Measurements from ENCODE around the gene PNLIPRP2. TPM values are rescaled to one million over a fixed set of nuclear protein-coding genes. Genes with fewer than 3 reads are reported as not detected.

PNLIPRP2 gene
- total RNA-seq, 2 donors from 2014 or later: not detected

DNA sequence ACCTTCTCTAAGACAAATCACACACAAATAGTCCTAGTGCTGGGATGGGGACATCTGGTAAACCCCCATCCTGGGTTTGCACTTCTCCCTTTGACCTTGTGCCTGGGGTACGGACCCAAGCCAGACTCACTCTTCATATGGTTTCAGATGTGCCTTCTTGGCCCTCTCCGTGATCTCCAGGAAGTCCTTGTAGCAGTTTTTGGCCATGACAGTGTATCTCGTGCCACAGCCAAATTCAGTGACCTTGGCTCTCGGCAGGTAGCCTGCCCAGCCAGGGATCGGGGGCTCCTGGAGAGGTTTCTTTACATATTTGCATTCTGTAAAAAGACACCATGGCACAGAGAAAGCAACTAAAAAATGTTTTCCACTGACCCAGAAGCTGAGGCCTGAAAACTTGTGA lies 43.9 kb downstream of the PNLIPRP2 start:
- peaks cover 0 to 3% of the 10 kb centered on the region in 2 donors for H3K9me3 Mint-ChIP-seq
- ATAC-seq (no peak), DNase-seq (ENCODE audit: low spot score in 2 of 2) (no peak)
- H3K36me3 Mint-ChIP-seq: peaks cover 0 to 6% of the 10 kb centered on the region in 2 donors
- no peak overlapping the region for H3K27ac Mint-ChIP-seq

DNA sequence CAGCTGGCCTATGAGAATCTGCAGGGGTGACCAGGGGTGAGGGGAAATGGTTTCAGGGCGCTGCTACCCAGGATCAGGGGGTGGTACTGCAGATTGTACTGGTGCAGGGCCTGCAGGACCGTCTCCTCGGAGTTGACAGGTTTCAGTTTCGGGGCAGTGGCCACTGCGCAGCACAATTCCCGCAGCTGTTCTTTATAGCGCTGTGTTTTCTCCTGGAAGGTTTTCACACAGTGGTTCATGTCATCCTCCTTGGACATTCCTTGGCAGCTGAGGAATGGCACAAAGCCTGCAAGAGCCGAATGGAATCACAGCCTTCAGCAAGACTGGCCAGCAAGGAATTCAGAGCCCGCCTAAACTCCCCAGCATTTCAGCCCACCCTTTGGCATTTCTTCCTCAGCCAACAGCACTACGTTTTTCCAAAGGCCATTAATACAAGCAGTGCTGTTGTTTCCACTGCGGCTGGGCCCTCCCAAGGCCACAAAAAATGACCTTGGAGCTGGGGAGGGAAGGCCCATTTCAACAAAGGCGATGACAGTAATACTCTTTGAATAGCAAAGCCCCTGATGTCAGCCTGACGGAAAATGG lies 44.9 kb downstream of the PNLIPRP2 start:
- no peak for DNase-seq (ENCODE audit: low spot score in 2 of 2)
- no peak for ATAC-seq
- peaks cover 0 to 9% of the 10 kb centered on the region in 2 donors for H3K36me3 Mint-ChIP-seq
- H3K27ac Mint-ChIP-seq: no peak overlapping the region
- peaks cover 0 to 3% of the 10 kb centered on the region in 2 donors for H3K9me3 Mint-ChIP-seq

DNA sequence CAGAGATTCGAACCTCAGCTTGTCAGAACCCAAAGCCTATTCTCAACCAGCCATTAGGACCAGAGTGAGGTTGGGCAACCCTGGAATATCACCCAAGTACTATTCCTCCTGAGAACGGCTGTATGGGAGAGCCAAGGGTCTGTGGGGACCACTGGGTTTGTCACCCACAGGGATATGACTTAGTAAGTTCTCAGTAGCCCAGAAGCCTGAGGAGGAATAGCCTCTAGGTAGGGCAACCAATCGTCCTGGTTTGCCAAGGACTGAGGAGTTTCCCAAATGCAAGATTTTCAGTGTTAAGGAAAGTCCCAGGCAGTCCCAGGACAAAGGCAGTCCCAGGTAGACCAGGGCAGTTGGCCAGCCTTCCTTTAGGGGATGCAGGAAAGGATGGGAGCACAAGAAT lies 46.7 kb downstream of the PNLIPRP2 start:
- Mint-ChIP-seq H3K9me3 (peaks cover 0 to 3% of the 10 kb centered on the region in 2 donors), H3K36me3 (peaks cover 0 to 11% of the 10 kb centered on the region in 2 donors), H3K27ac (no peak overlapping the region)
- DNase-seq (ENCODE audit: low spot score in 2 of 2) (no peak), ATAC-seq (no peak)

DNA sequence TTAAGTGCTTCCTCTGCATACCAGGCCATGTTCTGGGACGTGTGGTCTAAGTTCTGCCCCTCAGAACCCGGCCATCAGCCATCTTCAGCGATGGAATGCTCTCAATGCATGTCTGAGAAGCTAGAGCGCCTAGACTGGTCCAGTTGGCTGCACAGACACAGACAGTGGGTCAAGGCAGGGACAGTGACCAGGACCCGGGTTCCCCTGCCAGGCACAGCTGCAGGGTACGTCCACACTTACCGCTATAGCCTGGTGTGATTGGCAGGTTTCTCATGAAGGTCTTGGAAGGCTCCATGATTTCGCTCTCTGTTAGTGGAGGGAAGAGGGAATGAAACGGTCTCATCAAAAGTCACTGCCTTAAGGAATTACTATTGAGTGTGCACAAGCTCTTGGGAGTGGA lies 47.3 kb downstream of the PNLIPRP2 start:
- Mint-ChIP-seq H3K27ac (no peak overlapping the region), H3K9me3 (peaks cover 0 to 3% of the 10 kb centered on the region in 2 donors), H3K36me3 (peaks cover 0 to 11% of the 10 kb centered on the region in 2 donors)
- no peak for ATAC-seq
- DNase-seq (ENCODE audit: low spot score in 2 of 2): no peak

DNA sequence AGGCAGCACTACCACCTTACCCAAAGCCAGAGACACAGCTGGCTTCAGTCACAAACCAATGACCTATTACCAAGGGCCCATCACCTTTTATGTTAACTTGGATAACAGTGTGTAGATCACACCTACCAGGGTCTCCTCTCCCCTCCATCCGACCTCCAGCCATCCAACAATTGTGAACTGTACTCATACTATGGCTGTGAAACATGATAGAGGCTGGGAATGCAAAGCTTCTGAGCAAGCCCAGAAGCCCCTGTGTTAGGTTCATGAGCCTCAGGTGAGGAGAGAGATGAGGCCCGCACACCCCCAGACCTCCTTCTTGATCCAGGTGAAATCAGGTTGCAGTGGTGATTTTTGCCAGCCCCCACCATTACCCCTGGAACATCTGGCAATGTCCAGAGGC lies 47.7 kb downstream of the PNLIPRP2 start:
- no peak overlapping the region for H3K27ac Mint-ChIP-seq
- no peak for ATAC-seq
- DNase-seq (ENCODE audit: low spot score in 2 of 2): no peak
- peaks cover 0 to 11% of the 10 kb centered on the region in 2 donors for H3K36me3 Mint-ChIP-seq
- peaks cover 0 to 3% of the 10 kb centered on the region in 2 donors for H3K9me3 Mint-ChIP-seq

DNA sequence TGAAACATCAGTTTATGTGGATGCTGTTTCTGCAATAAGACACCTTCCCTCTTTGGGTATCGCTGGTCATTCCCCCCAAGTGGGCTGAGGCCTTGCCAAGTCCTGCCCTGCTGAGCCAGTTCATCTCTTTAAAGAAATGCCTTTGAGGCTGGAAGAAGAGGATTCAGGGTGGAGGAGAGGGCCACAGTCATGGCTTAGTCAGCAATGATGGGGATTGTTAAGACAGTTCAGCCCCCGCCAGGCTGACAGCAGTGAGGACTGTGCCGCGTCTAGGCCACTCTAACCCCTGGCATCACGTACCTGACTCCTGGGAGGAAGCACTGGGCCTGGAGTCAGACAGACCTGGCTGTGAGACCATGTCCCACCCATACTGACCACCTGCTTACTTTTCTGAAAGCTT lies 48.3 kb downstream of the PNLIPRP2 start:
- no peak overlapping the region for H3K27ac Mint-ChIP-seq
- peaks cover 0 to 3% of the 10 kb centered on the region in 2 donors for H3K9me3 Mint-ChIP-seq
- no peak for DNase-seq (ENCODE audit: low spot score in 2 of 2)
- H3K36me3 Mint-ChIP-seq: peaks cover 0 to 11% of the 10 kb centered on the region in 2 donors
- ATAC-seq: no peak

DNA sequence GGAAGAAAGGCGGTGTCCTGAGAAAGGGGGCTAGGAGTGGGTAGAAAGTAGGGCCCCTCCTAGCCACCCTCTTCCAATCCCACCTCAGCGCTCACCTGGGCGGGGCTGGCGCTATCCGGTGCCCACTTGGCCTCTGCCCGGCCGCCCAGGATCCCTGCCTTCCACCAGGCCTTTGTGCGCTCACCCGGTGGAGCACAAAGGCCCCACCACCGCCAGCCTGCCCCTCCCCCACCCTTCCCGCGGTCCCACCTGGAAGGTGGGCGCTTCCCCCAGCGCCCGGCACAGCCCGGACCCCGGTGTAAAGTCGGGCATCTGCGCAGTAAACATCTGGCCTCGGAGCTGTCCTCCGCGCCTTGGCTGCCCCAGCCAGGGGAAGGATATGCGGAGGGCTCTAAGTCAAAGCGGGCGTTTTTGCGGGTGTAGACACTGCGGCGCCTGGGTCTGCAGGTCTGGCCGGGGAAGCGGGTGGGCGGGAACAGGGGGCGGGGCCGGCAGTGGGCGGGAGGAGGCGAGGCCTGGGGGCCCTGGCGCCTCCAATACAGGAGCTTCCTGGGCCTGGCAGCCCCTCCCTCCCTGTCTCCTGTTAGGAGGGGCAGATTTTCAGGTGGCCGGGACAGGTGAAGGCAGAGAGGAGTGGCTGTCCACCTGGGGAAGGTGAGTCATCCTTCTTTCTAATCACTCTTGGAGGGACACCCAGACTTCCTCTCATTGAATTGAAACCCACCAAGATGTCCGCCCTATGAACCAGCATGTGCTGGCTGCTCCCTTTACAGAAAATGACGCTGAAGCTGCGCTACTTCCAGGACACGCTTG lies 49.3 kb downstream of the PNLIPRP2 start:
- Mint-ChIP-seq H3K27ac (no peak overlapping the region), H3K9me3 (peaks cover 0 to 3% of the 10 kb centered on the region in 2 donors), H3K36me3 (peaks cover 0 to 11% of the 10 kb centered on the region in 2 donors)
- no peak for DNase-seq (ENCODE audit: low spot score in 2 of 2)
- ATAC-seq: no peak

DNA sequence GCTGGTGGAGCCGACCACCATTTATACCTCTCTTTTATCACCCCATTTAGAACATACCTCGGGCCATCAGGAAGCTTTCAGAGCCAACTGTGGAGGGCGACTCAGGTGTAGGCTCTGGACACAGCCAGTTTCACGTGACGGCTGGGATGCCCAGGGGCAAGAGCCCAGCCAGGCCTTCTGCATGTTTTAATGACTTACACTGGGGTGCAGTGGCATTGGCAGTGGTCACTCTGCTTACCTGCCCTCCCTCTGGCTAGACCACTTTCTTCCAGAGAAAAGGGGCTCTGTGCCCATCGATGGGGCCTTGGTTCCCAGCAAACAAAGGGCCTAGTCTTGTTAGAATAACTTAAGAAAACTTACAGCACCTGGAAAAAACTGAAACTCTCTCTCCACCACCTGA lies 50.0 kb downstream of the PNLIPRP2 start:
- ATAC-seq: no peak
- H3K9me3 Mint-ChIP-seq: peaks cover 0 to 3% of the 10 kb centered on the region in 2 donors
- H3K27ac Mint-ChIP-seq: no peak overlapping the region
- DNase-seq (ENCODE audit: low spot score in 2 of 2): no peak
- peaks cover 0 to 11% of the 10 kb centered on the region in 2 donors for H3K36me3 Mint-ChIP-seq

DNA sequence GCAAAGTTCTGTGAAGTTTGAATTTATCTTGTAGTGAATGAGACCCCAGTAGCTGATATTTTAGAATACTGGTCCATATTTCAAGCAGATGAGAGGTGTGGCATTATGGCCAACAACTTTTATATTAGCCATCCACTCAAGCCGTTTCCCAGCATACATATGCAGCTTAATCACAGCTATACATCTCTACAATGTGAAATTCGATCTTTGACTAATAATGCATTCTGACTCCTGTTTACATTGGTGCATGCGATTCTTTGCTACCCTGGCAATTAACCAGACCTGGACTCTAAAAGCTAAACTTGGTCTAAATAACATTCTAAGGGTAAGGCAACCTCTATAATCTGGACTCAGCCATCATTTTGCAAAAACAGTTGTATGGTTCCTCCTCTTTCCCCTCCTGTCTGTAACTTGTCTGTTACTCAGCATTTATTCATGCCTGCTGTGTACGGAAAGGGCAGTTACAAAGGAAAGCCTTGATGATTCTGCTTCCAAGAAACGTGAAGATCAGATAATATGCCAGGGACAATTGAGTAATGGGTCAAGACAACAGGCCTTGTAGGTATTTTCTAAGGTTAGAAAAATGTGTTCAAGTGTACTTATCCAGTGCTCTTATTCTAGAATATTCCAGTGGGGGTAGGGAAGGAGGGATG lies 50.6 kb downstream of the PNLIPRP2 start:
- DNase-seq (ENCODE audit: low spot score in 2 of 2) (no peak), ATAC-seq (no peak)
- peaks cover 0 to 11% of the 10 kb centered on the region in 2 donors for H3K36me3 Mint-ChIP-seq
- no peak overlapping the region for H3K27ac Mint-ChIP-seq
- H3K9me3 Mint-ChIP-seq: peaks cover 0 to 3% of the 10 kb centered on the region in 2 donors

DNA sequence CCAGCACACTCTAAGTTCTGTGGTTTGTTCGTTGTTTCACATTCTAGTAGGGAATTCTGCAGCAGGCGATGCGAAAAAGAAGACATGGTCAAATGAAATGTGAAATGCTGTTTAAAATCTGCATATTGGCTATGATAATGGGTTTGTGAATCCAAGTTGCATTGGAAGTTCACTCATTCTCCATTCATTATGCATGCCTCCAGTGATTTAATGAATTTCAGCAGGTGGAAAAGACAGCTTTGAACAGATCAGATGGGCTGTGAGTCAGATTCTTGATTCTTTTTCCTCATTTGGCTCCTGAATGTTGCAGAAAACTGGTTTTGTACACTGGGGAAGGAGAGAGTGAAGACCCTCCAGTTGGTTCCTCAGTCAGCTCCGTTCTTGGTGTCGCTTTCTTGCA lies 52.1 kb downstream of the PNLIPRP2 start:
- Mint-ChIP-seq H3K27ac (no peak overlapping the region), H3K36me3 (peaks cover 0 to 5% of the 10 kb centered on the region in 2 donors), H3K9me3 (no peaks in the 10 kb centered on the region)
- ATAC-seq (no peak), DNase-seq (ENCODE audit: low spot score in 2 of 2) (no peak)

DNA sequence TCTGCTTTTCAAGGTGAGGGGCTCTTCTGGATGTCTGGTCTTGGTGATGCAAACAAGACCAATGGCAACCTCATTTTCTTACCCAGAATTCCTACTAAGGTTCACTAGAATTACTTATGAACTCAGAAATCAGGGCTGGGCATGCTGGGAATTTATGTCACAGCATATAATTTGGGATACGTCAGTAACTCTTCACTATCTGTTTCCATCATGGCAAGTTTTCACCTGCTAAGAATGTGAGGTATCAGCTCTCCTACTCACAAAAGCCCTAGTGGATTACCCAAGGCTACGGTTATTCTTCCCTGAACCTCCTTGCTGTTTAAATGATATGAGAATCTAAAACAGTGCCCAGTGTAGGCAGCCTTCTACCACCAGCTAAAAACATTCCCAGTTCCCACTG lies 53.1 kb downstream of the PNLIPRP2 start:
- DNase-seq (ENCODE audit: low spot score in 2 of 2): no peak
- no peak for ATAC-seq
- H3K9me3 Mint-ChIP-seq: no peaks in the 10 kb centered on the region
- H3K27ac Mint-ChIP-seq: no peak overlapping the region
- H3K36me3 Mint-ChIP-seq: peaks cover 0 to 5% of the 10 kb centered on the region in 2 donors

DNA sequence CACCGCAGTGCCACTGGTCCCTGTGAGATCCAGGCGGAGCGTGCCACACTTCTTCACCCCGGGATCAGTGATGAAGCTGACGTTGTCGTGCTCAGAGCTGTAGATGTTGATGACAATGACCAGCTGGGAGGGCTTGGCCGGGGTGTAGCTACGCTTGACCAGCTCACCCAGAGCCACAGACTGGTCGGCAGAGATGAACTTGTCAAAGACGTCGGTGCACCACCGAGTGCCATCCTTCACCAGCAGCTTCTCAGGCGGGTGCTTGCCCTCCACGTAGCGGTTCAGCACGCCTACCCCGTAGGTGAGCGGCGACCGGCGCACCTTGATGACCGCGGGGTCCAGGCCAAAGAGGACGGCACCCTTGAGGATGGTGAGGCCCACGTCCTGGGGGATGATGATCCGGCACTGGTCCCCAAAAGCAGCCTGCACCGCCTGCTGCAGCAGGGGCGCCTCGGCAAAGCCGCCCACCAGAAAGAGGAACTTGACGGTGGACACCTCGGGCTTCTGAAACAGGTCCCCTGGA lies 54.2 kb downstream of the PNLIPRP2 start:
- H3K9me3 Mint-ChIP-seq: no peaks in the 10 kb centered on the region
- H3K27ac Mint-ChIP-seq: no peak overlapping the region
- DNase-seq (ENCODE audit: low spot score in 2 of 2) (no peak), ATAC-seq (no peak)
- peaks cover 0 to 5% of the 10 kb centered on the region in 2 donors for H3K36me3 Mint-ChIP-seq

DNA sequence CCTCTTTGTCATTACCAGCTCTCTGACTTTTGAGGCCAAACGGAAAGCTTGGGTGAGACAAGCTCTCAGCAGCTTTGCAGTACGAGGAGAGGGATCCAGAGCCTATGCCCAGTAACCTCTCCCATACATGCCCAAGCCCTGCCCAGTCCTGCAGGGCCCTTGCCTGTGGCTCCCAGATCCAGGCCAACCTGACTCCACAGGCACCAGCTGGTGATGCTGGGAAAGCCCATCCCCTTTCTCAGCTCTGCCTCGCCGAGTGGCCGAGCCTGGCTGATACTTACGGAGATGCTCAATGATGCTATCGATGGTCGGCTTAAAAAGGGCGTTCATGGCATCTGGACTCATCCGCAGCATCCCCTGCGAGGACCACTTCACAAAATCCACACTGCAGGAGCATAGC lies 55.4 kb downstream of the PNLIPRP2 start:
- no peaks in the 10 kb centered on the region for H3K36me3 Mint-ChIP-seq
- ATAC-seq (no peak), DNase-seq (ENCODE audit: low spot score in 2 of 2) (no peak)

DNA sequence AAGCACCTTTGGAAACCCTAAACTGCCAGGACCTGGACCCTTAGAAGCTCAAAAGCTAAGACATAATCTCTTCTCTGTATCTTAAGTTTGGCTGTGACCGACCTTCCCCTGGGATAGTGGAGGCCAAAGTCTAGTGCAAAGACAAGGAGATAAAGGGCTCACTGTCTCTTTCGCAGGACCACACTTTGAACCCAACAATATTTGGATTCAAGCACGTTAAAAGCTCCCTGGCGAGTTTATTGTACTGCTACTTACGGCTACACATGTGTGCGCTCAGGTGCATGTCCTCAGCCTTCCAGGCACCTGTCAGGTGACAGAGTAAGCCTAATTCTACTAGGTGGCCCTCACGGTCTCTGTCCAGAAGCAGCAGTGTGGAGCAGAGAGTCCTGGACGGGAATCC lies 55.9 kb downstream of the PNLIPRP2 start:
- H3K27ac Mint-ChIP-seq: no peak overlapping the region
- ATAC-seq: no peak
- no peaks in the 10 kb centered on the region for H3K36me3 Mint-ChIP-seq
- H3K9me3 Mint-ChIP-seq: no peaks in the 10 kb centered on the region
- no peak for DNase-seq (ENCODE audit: low spot score in 2 of 2)

More for the DNA sequence above, 55.4 kb downstream of the PNLIPRP2 start:
- Mint-ChIP-seq H3K9me3 (no peaks in the 10 kb centered on the region), H3K27ac (no peak overlapping the region)

DNA sequence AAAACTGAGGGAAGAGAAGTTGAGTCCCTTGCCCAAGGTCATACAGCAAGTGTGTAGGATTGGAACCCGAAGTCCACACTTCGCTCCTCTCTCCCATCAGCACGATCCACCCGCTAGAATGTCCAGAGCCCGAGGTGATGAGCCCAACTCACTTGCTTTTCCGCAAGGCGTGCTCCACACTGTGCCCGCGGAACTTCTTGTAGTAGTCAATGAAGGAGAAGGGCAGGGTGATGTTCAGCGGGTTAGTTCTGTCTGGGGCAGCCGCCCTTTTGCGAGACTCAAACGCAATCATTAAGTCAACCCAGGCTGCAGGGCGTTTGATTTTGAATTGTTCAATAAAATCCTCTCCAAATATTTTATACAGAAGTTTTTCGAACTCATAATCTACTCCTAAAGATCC lies 58.6 kb downstream of the PNLIPRP2 start:
- Mint-ChIP-seq H3K36me3 (no peaks in the 10 kb centered on the region), H3K27ac (no peak overlapping the region), H3K9me3 (no peaks in the 10 kb centered on the region)
- ATAC-seq: no peak
- DNase-seq (ENCODE audit: low spot score in 2 of 2): no peak

DNA sequence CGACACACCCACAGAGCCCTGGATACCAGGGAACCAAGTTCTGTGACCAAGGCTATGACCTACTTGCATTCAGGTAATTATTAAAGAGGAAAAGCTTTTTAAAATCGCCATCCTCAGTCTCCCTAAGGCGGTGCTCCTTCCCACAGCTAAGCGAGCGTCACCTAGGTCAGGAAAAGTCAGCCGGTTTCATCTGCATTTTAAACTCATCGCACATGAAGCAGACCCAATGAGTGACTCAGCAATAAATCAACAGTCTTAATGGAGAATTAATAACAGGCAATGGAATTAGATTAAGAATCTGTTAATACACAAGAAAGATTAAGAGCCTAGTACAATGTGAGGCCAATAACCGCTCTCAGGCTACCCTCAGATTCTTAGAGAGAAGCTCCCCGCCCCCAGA lies 62.4 kb downstream of the PNLIPRP2 start:
- H3K27ac Mint-ChIP-seq: no peak overlapping the region
- H3K36me3 Mint-ChIP-seq: no peaks in the 10 kb centered on the region
- ATAC-seq: no peak

DNA sequence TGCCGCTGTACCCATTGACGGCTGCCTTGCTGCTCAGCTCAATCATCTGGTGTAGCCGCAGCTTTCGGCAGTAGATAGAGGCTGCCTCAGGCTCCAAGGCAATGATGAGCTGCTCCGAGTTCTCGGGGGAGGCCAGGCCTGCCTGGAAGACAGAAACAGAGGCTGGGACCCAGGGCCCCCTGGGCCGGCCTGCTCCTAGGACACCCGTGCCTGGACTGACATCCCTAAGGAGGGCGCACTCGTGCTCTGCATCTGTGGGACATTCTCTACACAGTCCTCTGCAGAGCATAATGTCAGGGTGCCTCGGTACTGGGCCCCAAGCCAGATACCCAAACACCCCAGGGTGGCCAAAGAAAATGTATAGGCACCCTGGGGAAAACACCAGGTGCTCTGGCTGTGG lies 63.1 kb downstream of the PNLIPRP2 start:
- DNase-seq (ENCODE audit: low spot score in 2 of 2) (no peak), ATAC-seq (no peak)
- Mint-ChIP-seq H3K9me3 (no peaks in the 10 kb centered on the region), H3K27ac (no peak overlapping the region), H3K36me3 (no peaks in the 10 kb centered on the region)

More for the DNA sequence above, 62.4 kb downstream of the PNLIPRP2 start:
- no peak for DNase-seq (ENCODE audit: low spot score in 2 of 2)
- no peaks in the 10 kb centered on the region for H3K9me3 Mint-ChIP-seq

Data from activated naive CD4-positive, alpha-beta T cell treated with anti-CD3 and anti-CD28 coated beads, Interleukin-2, amount 50 U/mL, for 72 hours (primary cell).